OCI-LY1 (cell line): ENCODE results near the gene NFKBIZ.

Experiments
- H2AFZ ChIP-seq: fragments of 200-600 bp; sonication (generic), shearing (Covaris generic); 2 replicates; pipeline ENCODE4 v1.6.0; 2014; ENCODE audit warnings: antibody characterized with exemption, mild to moderate bottlenecking, low read length
- H3F3A ChIP-seq: fragments of 200-600 bp; sonication (generic), shearing (Covaris generic); 2 replicates; pipeline ENCODE4 v1.6.0; 2014; ENCODE audit warnings: mild to moderate bottlenecking, antibody characterized with exemption, low read length, moderate library complexity; ENCODE audit not compliant: insufficient read depth
- H3K27ac ChIP-seq: fragments of 200-600 bp; sonication (generic); 2 replicates; pipeline ENCODE4 v1.5.1; 2014; ENCODE audit warnings: low read length, mixed run types, mild to moderate bottlenecking, low read depth; ENCODE audit not compliant: poor library complexity, severe bottlenecking
- H3K27me3 ChIP-seq: fragments of 200-600 bp; sonication (generic); 2 replicates; pipeline ENCODE4 v1.6.0; 2014; ENCODE audit warnings: antibody characterized with exemption, mild to moderate bottlenecking, low read length, moderate library complexity; ENCODE audit not compliant: insufficient read depth
- H3K36me3 ChIP-seq: fragments of 200-600 bp; sonication (generic); 2 replicates; pipeline ENCODE4 v1.6.1; 2014; ENCODE audit warnings: mild to moderate bottlenecking, antibody characterized with exemption, low read length, moderate library complexity, mixed read lengths; ENCODE audit not compliant: insufficient read depth
- H3K4me1 ChIP-seq: fragments of 200-600 bp; sonication (generic); 2 replicates; pipeline ENCODE4 v1.5.1; 2014; ENCODE audit warnings: mild to moderate bottlenecking, low read length, moderate library complexity; ENCODE audit not compliant: insufficient read depth, severe bottlenecking
- H3K4me2 ChIP-seq: fragments of 200-600 bp; sonication (generic), shearing (Covaris generic); 2 replicates; pipeline ENCODE4 v1.6.1; 2014; ENCODE audit warnings: low read length
- H3K4me3 ChIP-seq: fragments of 200-600 bp; sonication (generic); 2 replicates; pipeline ENCODE4 v1.5.1; 2014; ENCODE audit warnings: low read length, low read depth, mild to moderate bottlenecking, mixed read lengths; ENCODE audit not compliant: poor library complexity, severe bottlenecking
- H3K79me2 ChIP-seq: fragments of 200-600 bp; shearing (Covaris generic); 2 replicates; pipeline ENCODE4 v1.6.1; 2016; ENCODE audit warnings: mixed run types, low read length, mixed read lengths; ENCODE audit not compliant: insufficient read depth
- H3K9ac ChIP-seq: fragments of 200-600 bp; sonication (generic), shearing (Covaris generic); 2 replicates; pipeline ENCODE4 v1.6.1; 2014; ENCODE audit warnings: mild to moderate bottlenecking, low read length, mixed read lengths
- H3K9me2 ChIP-seq: fragments of 200-600 bp; sonication (generic), shearing (Covaris generic); 2 replicates; pipeline ENCODE4 v1.6.1; 2014; ENCODE audit warnings: low read depth, mild to moderate bottlenecking, low read length, mixed read lengths
- H3K9me3 ChIP-seq: fragments of 200-600 bp; shearing (Covaris generic); 2 replicates; pipeline ENCODE4 v1.6.1; 2014; ENCODE audit warnings: low read length, mixed read lengths
- H4K20me1 ChIP-seq: fragments of 200-600 bp; sonication (generic), shearing (Covaris generic); 2 replicates; pipeline ENCODE4 v1.6.0; 2016; ENCODE audit warnings: mild to moderate bottlenecking, low read length; ENCODE audit not compliant: insufficient read depth
- EZH2 ChIP-seq: fragments of 200-600 bp; sonication (generic), shearing (Covaris generic); IDR thresholded peaks from 2 replicates; pipeline ENCODE4 v1.8.0; 2017; ENCODE audit warnings: borderline replicate concordance, mixed run types, mild to moderate bottlenecking, antibody characterized with exemption, low read length, moderate library complexity, mixed read lengths
- TF ChIP-seq, protein P1 (sequence below): fragments of 200-600 bp; sonication (generic), shearing (Covaris generic); IDR thresholded peaks from 2 replicates; pipeline ENCODE4 v1.5.1; 2017; ENCODE audit warnings: mild to moderate bottlenecking, antibody characterized with exemption, low read length, moderate library complexity, mixed read lengths

NFKBIZ gene

DNA sequence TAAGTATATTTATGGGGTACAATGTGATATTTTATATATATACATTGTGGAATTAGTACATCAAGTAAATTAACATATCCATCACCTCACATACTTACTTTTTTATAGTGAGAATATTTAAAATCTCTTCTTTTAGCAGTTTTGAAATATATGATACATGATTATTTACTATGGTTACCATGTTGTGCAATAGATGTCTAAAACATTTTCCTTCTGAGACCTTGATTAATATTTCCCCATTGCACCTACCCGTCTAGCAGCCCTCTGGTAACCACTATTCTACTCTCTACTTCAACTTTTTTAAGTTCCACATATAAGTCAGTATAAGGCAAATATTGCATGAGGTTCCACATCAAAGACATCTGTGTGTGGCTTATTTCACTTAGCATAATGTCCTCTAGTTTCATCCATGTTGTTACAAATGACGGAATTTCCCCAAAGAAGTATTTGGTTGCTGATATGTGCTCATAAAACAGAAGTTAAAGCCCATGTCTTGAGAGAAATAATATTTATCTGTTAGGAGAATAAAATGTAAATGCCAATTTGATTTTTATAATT is 29.6 kb upstream of the NFKBIZ start:
- peaks cover 24% of the 10 kb centered on the region for H3K4me1 ChIP-seq
- no peaks in the 10 kb centered on the region for H3K27me3 ChIP-seq
- H3K9ac ChIP-seq: no peak overlapping the region
- no peak overlapping the region for H3K4me3 ChIP-seq
- no peak overlapping the region for H3K27ac ChIP-seq
- no peaks in the 10 kb centered on the region for H3F3A ChIP-seq
- H3K9me2 ChIP-seq: no peaks in the 10 kb centered on the region
- H2AFZ ChIP-seq: no peak overlapping the region
- no peaks in the 10 kb centered on the region for H3K79me2 ChIP-seq
- H3K36me3 ChIP-seq: peaks cover 27% of the 10 kb centered on the region; the same call in 1 of the 2 replicates
- no peak for TF ChIP-seq EZH2
- TF ChIP-seq, protein P1, sequence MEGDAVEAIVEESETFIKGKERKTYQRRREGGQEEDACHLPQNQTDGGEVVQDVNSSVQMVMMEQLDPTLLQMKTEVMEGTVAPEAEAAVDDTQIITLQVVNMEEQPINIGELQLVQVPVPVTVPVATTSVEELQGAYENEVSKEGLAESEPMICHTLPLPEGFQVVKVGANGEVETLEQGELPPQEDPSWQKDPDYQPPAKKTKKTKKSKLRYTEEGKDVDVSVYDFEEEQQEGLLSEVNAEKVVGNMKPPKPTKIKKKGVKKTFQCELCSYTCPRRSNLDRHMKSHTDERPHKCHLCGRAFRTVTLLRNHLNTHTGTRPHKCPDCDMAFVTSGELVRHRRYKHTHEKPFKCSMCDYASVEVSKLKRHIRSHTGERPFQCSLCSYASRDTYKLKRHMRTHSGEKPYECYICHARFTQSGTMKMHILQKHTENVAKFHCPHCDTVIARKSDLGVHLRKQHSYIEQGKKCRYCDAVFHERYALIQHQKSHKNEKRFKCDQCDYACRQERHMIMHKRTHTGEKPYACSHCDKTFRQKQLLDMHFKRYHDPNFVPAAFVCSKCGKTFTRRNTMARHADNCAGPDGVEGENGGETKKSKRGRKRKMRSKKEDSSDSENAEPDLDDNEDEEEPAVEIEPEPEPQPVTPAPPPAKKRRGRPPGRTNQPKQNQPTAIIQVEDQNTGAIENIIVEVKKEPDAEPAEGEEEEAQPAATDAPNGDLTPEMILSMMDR: no peak
- no peaks in the 10 kb centered on the region for H3K9me3 ChIP-seq
- no peaks in the 10 kb centered on the region for H4K20me1 ChIP-seq
- no peak overlapping the region for H3K4me2 ChIP-seq

DNA sequence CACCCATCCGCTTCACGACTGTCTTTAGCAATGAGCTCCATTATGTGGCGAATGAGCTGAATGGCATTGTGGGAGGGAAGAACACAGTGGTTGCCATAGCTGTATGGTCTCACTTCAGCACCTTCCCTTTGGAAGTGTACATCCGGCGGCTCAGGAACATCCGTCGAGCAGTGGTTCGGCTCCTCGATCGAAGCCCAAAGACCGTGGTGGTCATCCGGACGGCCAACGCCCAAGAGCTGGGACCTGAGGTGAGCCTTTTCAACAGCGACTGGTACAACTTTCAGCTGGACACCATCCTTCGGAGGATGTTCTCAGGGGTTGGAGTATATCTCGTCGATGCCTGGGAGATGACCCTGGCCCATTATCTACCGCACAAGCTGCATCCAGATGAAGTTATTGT is 27.8 kb upstream of the NFKBIZ start:
- Histone ChIP-seq H3K9ac (no peak overlapping the region), H3K4me3 (no peak overlapping the region), H3K9me2 (no peaks in the 10 kb centered on the region), H3K9me3 (no peaks in the 10 kb centered on the region), H3K27me3 (no peaks in the 10 kb centered on the region), H4K20me1 (no peaks in the 10 kb centered on the region), H3K4me2 (no peak overlapping the region), H3K27ac (no peak overlapping the region), H3K36me3 (peaks cover 27% of the 10 kb centered on the region; the same call in 1 of the 2 replicates), H3K79me2 (no peaks in the 10 kb centered on the region), H3K4me1 (peaks cover 27% of the 10 kb centered on the region), H3F3A (0 out of 2 replicates have a peak, but pooled peaks cover 3% of the 10 kb centered on the region), H2AFZ (no peak overlapping the region)
- no peak for TF ChIP-seq EZH2
- TF ChIP-seq, protein P1: no peak

DNA sequence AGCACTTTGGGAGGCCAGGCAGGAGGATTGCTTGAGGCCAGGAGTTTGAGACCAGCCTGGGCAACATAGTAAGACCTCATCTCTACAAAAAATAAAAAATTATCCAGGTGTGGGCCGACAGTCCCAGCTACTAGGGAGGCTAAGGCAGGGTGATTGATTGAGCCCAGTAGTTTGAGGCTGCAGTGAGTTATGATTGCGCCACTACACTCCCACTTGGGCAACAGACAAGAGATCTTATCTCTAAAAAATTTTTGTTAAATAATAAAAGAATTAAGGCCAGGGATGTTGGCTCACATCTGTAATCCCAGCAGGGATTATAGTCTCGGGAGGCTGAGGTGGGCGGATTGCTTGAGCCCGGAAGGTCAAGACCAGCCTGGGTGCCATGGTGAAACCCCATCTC is 25.8 kb upstream of the NFKBIZ start:
- Histone ChIP-seq H3K9ac (no peak overlapping the region), H3K4me1 (peaks cover 27% of the 10 kb centered on the region), H3K9me3 (no peaks in the 10 kb centered on the region), H3K27ac (no peak overlapping the region), H4K20me1 (no peaks in the 10 kb centered on the region), H3K9me2 (no peaks in the 10 kb centered on the region), H3K4me3 (no peak overlapping the region), H3F3A (0 out of 2 replicates have a peak, but pooled peaks cover 3% of the 10 kb centered on the region), H3K79me2 (peaks cover 3% of the 10 kb centered on the region; the same call in 1 of the 2 replicates), H3K27me3 (no peaks in the 10 kb centered on the region), H3K4me2 (no peak overlapping the region), H3K36me3 (peaks cover 17% of the 10 kb centered on the region; the same call in 1 of the 2 replicates), H2AFZ (no peak overlapping the region)
- TF ChIP-seq, protein P1: no peak
